H1 (cell line): Measurements from ENCODE around the gene ARL5A. TPM values are rescaled to one million over a fixed set of nuclear protein-coding genes. Genes with fewer than 3 reads are reported as not detected.

ENCODE experiments used
- CTCF ChIA-PET: fragments of 300-600 bp; sonication (Branson Sonifier 250); formaldehyde crosslinking; loops from one replicate; lab custom pipeline; 2021; ENCODE audit not compliant: partially characterized antibody; lab: Charles Lee
- POLR2A ChIA-PET: fragments of 300-600 bp; sonication (Branson Sonifier 250); formaldehyde crosslinking; loops from one replicate; lab custom pipeline; 2021; ENCODE audit warnings: inconsistent platforms; ENCODE audit not compliant: partially characterized antibody; lab: Charles Lee
- DNase-seq, 2 experiments: peaks; one replicate each; pipeline versions ENCODE4 v3.0.0 to v3.0.0-alpha.2; 2010 to 2022; ENCODE audit warnings: low spot score in 2 of 2, low read depth in 1 of 2, mixed read lengths in 1 of 2
- FAIRE-seq: peaks from 2 replicates; lab custom pipeline; 2011; peaks lifted over from hg19 to GRCh38; lab: Jason Lieb, UNC
- H2AFZ ChIP-seq: 2 replicates; pipeline ENCODE4 v1.8.1; 2012; ENCODE audit warnings: low read length, inconsistent platforms
- H2AK5ac ChIP-seq: 2 replicates; pipeline ENCODE4 v1.6.1; 2013; ENCODE audit warnings: low read depth, low read length
- H2BK120ac ChIP-seq: replicated peaks from 2 replicates; pipeline ENCODE3; 2013; ENCODE audit warnings: low read depth, low read length, inconsistent platforms
- H2BK12ac ChIP-seq: 2 replicates; pipeline ENCODE4 v1.6.1; 2013; ENCODE audit warnings: low read depth, low read length
- H2BK15ac ChIP-seq: 2 replicates; pipeline ENCODE4 v1.6.1; 2013; ENCODE audit warnings: low read length
- H2BK20ac ChIP-seq: 2 replicates; pipeline ENCODE4 v1.6.1; 2013; ENCODE audit warnings: low read length
- H2BK5ac ChIP-seq: 2 replicates; pipeline ENCODE4 v1.6.1; 2013; ENCODE audit warnings: low read depth, low read length
- H3K14ac ChIP-seq: 2 replicates; pipeline ENCODE4 v1.6.1; 2013; ENCODE audit warnings: inconsistent platforms; ENCODE audit not compliant: insufficient read length
- H3K18ac ChIP-seq: 2 replicates; pipeline ENCODE4 v1.6.1; 2013; ENCODE audit warnings: low read length; ENCODE audit errors: extremely low read depth
- H3K23ac ChIP-seq: 2 replicates; pipeline ENCODE4 v1.6.1; 2013; ENCODE audit warnings: inconsistent platforms; ENCODE audit not compliant: insufficient read length
- H3K23me2 ChIP-seq: 2 replicates; pipeline ENCODE4 v1.6.1; 2013; ENCODE audit warnings: low read depth, low read length
- H3K27ac ChIP-seq: 2 replicates; pipeline ENCODE4 v1.6.1; 2011; ENCODE audit warnings: low read depth, low read length, inconsistent platforms
- H3K27me3 ChIP-seq, 4 experiments: replicated peaks in 1 of 4; 1 replicate in 1 of 4; 2 replicates in 3 of 4; pipeline versions ENCODE4 v1.6.1 to v1.8.1; 2011 to 2013; ENCODE audit warnings: low read length in 3 of 4, mild to moderate bottlenecking in 3 of 4, inconsistent platforms in 2 of 4, mixed read lengths in 2 of 4, moderate library complexity in 1 of 4; ENCODE audit not compliant: control insufficient read depth in 3 of 4, insufficient read depth in 3 of 4; ENCODE audit errors: extremely low read depth in 1 of 4
- H3K36me3 ChIP-seq, 4 experiments: 2 replicates each; pipeline versions ENCODE4 v1.6.1 to v1.8.1; 2011 to 2013; ENCODE audit warnings: mild to moderate bottlenecking in 4 of 4, low read length in 3 of 4, moderate library complexity in 2 of 4, control low read depth in 1 of 4, inconsistent platforms in 1 of 4; ENCODE audit not compliant: insufficient read depth in 4 of 4, control insufficient read depth in 2 of 4
- H3K4ac ChIP-seq: replicated peaks from 2 replicates; pipeline ENCODE3; 2013; ENCODE audit warnings: low read length, low read depth, mixed read lengths, inconsistent platforms; ENCODE audit not compliant: insufficient read length
- H3K4me1 ChIP-seq, 4 experiments: replicated peaks in 1 of 4; 1 replicate in 1 of 4; 2 replicates in 3 of 4; pipeline versions ENCODE4 v1.6.1 to v1.8.1; 2011 to 2013; ENCODE audit warnings: low read length in 3 of 4, inconsistent platforms in 2 of 4, mixed read lengths in 1 of 4; ENCODE audit not compliant: insufficient read depth in 4 of 4, control insufficient read depth in 3 of 4
- H3K4me2 ChIP-seq, 2 experiments: 2 replicates each; pipeline versions ENCODE4 v1.6.1 to v1.8.1; 2011 to 2013; ENCODE audit warnings: low read depth in 2 of 2, low read length in 2 of 2, control low read depth in 1 of 2, inconsistent platforms in 1 of 2, mild to moderate bottlenecking in 1 of 2; ENCODE audit not compliant: insufficient read depth in 1 of 2
- H3K4me3 ChIP-seq, 4 experiments: fragments of 200-600, 300-600 bp in 1 of 4; sonication (generic), shearing (Covaris generic), sonication (Bioruptor Twin) in 1 of 4; 2 replicates each; pipeline versions ENCODE4 v1.5.1 to v1.8.1; 2011 to 2016; ENCODE audit warnings: low read length in 4 of 4, low read depth in 3 of 4, control low read depth in 2 of 4, inconsistent platforms in 2 of 4, mild to moderate bottlenecking in 2 of 4, mixed read lengths in 1 of 4, moderate library complexity in 1 of 4; ENCODE audit not compliant: insufficient read depth in 2 of 4; ENCODE audit errors: extremely low read depth in 1 of 4
- H3K56ac ChIP-seq: replicated peaks from 2 replicates; pipeline ENCODE3; 2013; ENCODE audit warnings: low read depth, mild to moderate bottlenecking, mixed read lengths, low read length, inconsistent platforms; ENCODE audit not compliant: insufficient read length
- H3K79me1 ChIP-seq: 2 replicates; pipeline ENCODE4 v1.6.1; 2013; ENCODE audit warnings: low read depth, low read length, control low read depth
- H3K79me2 ChIP-seq, 2 experiments: 2 replicates each; pipeline versions ENCODE4 v1.6.1 to v1.8.1; 2012 to 2013; ENCODE audit warnings: low read length in 2 of 2, mild to moderate bottlenecking in 2 of 2, inconsistent platforms in 1 of 2; ENCODE audit not compliant: insufficient read depth in 2 of 2, control insufficient read depth in 1 of 2
- H3K9ac ChIP-seq, 4 experiments: replicated peaks in 1 of 4; 1 replicate in 1 of 4; 2 replicates in 3 of 4; pipeline versions ENCODE4 v1.6.1 to v1.8.1; 2011 to 2013; ENCODE audit warnings: low read depth in 3 of 4, low read length in 3 of 4, control low read depth in 2 of 4, mild to moderate bottlenecking in 2 of 4, moderate library complexity in 2 of 4, inconsistent platforms in 1 of 4; ENCODE audit errors: extremely low read depth in 1 of 4
- H3K9me3 ChIP-seq, 2 experiments: 2 replicates each; pipeline versions ENCODE4 v1.6.1 to v1.8.1; 2012 to 2013; ENCODE audit warnings: mild to moderate bottlenecking in 2 of 2, moderate library complexity in 2 of 2, control low read depth in 1 of 2, inconsistent platforms in 1 of 2, low read depth in 1 of 2, low read length in 1 of 2, mixed read lengths in 1 of 2; ENCODE audit not compliant: insufficient read depth in 2 of 2
- H4K20me1 ChIP-seq, 2 experiments: replicated peaks in 1 of 2; 2 replicates each; pipeline versions ENCODE3 to v1.8.1; 2011 to 2013; ENCODE audit warnings: inconsistent platforms in 2 of 2, low read length in 2 of 2, mild to moderate bottlenecking in 1 of 2; ENCODE audit not compliant: insufficient read depth in 2 of 2, control insufficient read depth in 1 of 2
- H4K5ac ChIP-seq: 2 replicates; pipeline ENCODE4 v1.6.1; 2013; ENCODE audit warnings: low read length, low read depth, mixed read lengths, inconsistent platforms; ENCODE audit not compliant: insufficient read length
- H4K8ac ChIP-seq: 2 replicates; pipeline ENCODE4 v1.8.0; 2013; ENCODE audit warnings: mild to moderate bottlenecking, moderate library complexity, low read length, inconsistent platforms; ENCODE audit not compliant: insufficient read depth; ENCODE audit errors: extremely low read depth
- H4K91ac ChIP-seq: replicated peaks from 2 replicates; pipeline ENCODE3; 2013; ENCODE audit warnings: low read length, mixed read lengths, inconsistent platforms; ENCODE audit not compliant: insufficient read length
- CBX5 ChIP-seq: fragments of 300-800, 300-1000 bp; sonication (generic); IDR thresholded peaks from 2 replicates; pipeline ENCODE4 v1.7.1; 2016; ENCODE audit warnings: antibody characterized with exemption, low read length, low read depth
- WGBS, 2 experiments: shearing (Covaris generic) in 1 of 2; methylation state at CpG; one replicate each; pipeline versions ENCODE4 v1.1.6 to v1.1.7; 2013 to 2015; ENCODE audit warnings: low lambda C conversion rate in 2 of 2, mixed read lengths in 2 of 2, inconsistent platforms in 1 of 2, low coverage in 1 of 2, missing lambda C conversion rate in 1 of 2; ENCODE audit not compliant: insufficient replicate concordance in 2 of 2, insufficient coverage in 1 of 2, insufficient read length in 1 of 2; ENCODE audit errors: extremely low coverage in 1 of 2, missing lambda C conversion rate in 1 of 2; 5-methylcytosine and 5-hydroxymethylcytosine counted together
- polyA plus RNA-seq, 7 experiments: library from polyadenylated mRNA; depleted of rRNA in 3 of 7; stranded (reverse) in 5 of 7; unstranded in 2 of 7; fragments of >200 nt in 5 of 7; fragments of 200-250 nt in 2 of 7; gene quantifications; 1 replicate in 5 of 7; 2 replicates in 1 of 7; 4 replicates in 1 of 7; pipeline versions ENCODE4 v1.2.1 to v1.2.3, GENCODE V29; 2011 to 2013; ENCODE audit warnings: missing spikeins in 2 of 7, mixed read lengths in 2 of 7
- total RNA-seq: library from RNA; stranded (reverse); fragmentation: NEBNext Ultra II Directional; extraction: Animal tissue kit (Norgen Biotek cat#: 25700); gene quantifications from 2 replicates; pipeline ENCODE4 v1.2.1, GENCODE V29; 2021

The ARL5A gene
- total and polyA plus RNA-seq, 2 of the 8 experiments (the other 6 are each of a cell fraction or from before 2014, with no cell fraction given), result 12.6 to 86.3 TPM

DNA sequence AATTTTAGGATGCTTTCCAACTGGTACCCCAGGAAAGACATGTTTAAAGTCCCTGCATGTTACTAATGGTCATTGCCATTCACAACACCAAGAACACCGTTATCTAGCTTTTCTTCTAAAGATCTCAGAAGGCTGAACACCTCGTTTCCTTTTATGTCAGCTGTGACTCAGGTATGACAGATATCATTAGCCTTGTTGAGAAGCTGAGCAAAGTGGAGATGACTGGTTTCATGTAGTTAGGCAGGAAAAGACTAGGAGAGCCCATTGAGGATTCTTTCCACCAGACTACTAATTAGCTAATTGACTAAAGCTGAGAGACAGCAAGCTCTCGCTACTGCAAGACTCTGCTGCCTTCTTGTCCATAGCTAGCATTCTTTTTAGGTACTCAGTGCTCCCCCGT lies 32.0 kb upstream of the ARL5A start:
- Histone ChIP-seq H3K23ac (no peak overlapping the region), H3K79me2 (no peaks in the 10 kb centered on the region), H3K79me1 (no peaks in the 10 kb centered on the region), H3K4ac (no peak overlapping the region), H2AFZ (no peak overlapping the region), H3K56ac (no peak overlapping the region), H3K27ac (no peak overlapping the region), H2BK12ac (no peak overlapping the region), H4K5ac (no peak overlapping the region), H2BK20ac (no peak overlapping the region), H3K36me3 (no peaks in the 10 kb centered on the region), H3K4me3 (no peak overlapping the region), H3K4me2 (no peak overlapping the region), H4K91ac (no peak overlapping the region), H3K18ac (no peak overlapping the region), H3K23me2 (no peaks in the 10 kb centered on the region), H2BK5ac (no peak overlapping the region), H4K8ac (no peak overlapping the region), H2BK120ac (no peak overlapping the region), H2AK5ac (no peak overlapping the region)
- CTCF ChIA-PET, result interaction anchor here (1.0 to 1.3 kb wide), 2 partner anchors 11 to 138 kb away, joined by 3 to 4 read pairs; no protein-coding TSS in a partner anchor
- DNase-seq (no peak), FAIRE-seq (no peak)
- POLR2A ChIA-PET, result no interaction called here
- WGBS, 2 experiments, result 91% methylated on average over 4 of the region's 4 CpGs; no CpG with 5 or more reads in 1 of the 2 experiments
- TF ChIP-seq CBX5, result no peak
- TF ChIP-seq, all 59 proteins: peak for 0
- Histone ChIP-seq H3K9ac (no peak overlapping the region), H3K4me1 (no peaks in the 10 kb centered on the region), H4K20me1 (no peaks in the 10 kb centered on the region), H3K27me3 (no peaks in the 10 kb centered on the region), H3K14ac (no peak overlapping the region), H2BK15ac (no peak overlapping the region), H3K9me3 (no peaks in the 10 kb centered on the region)
